ENCODE measurements around the gene PSMD8. TPM values are rescaled to one million over a fixed set of nuclear protein-coding genes. Genes with fewer than 3 reads are reported as not detected.

Gene PSMD8
- total and polyA plus RNA-seq, 2 donors (not counting 3 experiments of a cell fraction or from before 2014, with no cell fraction given) = 203 to 543 TPM

GRCh38 chr19:38401148-38401547, 26.8 kb downstream of the PSMD8 start:
- H3K79me2 ChIP-seq (ENCODE audit: control insufficient read depth, insufficient read depth, low read length) = no peaks in the 10 kb centered on the region
- dilution Hi-C loops (cut with MboI; ENCODE audit: extremely low pct_ligation_motif_present, low sequenced_read_pairs) (no loop called here), intact Hi-C loops (cut with micrococcal nuclease) (loop anchor here (5.0 to 10.0 kb wide), 2 partner anchors 159 to 304 kb away; no protein-coding TSS in a partner anchor)
- H3K36me3 ChIP-seq (ENCODE audit: control insufficient read depth in 2 of 2, extremely low read depth in 1 of 2, insufficient read depth in 2 of 2, low read length in 2 of 2) = no peaks in the 10 kb centered on the region
- no peaks in the 10 kb centered on the region for H3K9me1 ChIP-seq (replicated peaks; ENCODE audit: control insufficient read depth, extremely low read depth, insufficient read depth, low read length)
- no peaks in the 10 kb centered on the region for H3K9me3 ChIP-seq (replicated peaks; ENCODE audit: control insufficient read depth, insufficient read depth, low read length)
- no peak overlapping the region for H3K4me3 ChIP-seq (replicated peaks in 1 of 3; ENCODE audit: insufficient read depth in 1 of 3, low read depth in 1 of 3, low read length in 3 of 3)
- H3K4me1 ChIP-seq (ENCODE audit: control insufficient read depth, extremely low read depth, insufficient read depth, low read length) = peaks cover 2% of the 10 kb centered on the region
- no peaks in the 10 kb centered on the region for H4K20me1 ChIP-seq (replicated peaks; ENCODE audit: control insufficient read depth, extremely low read depth, insufficient read depth, low read length)
- H3K27ac ChIP-seq (ENCODE audit: insufficient read depth, low read depth, low read length) = no peak overlapping the region
- POLR2A ChIA-PET = no interaction called here
- TF ChIP-seq JUN (IDR thresholded peaks at IDR 0.05; ENCODE audit: borderline replicate concordance, insufficient read depth, insufficient read length, low read depth) = no peak
- no peak for TF ChIP-seq MYC (IDR thresholded peaks at IDR 0.05; ENCODE audit: low read depth, low read length)
- no peak for TF ChIP-seq POLR2A (IDR thresholded peaks at IDR 0.05; ENCODE audit: low read depth, low read length)
- TF ChIP-seq GATA2 (IDR thresholded peaks at IDR 0.05; ENCODE audit: insufficient read depth, insufficient read length, low read depth, low read length) = peak; percentile 14
- no peak for TF ChIP-seq MAX (IDR thresholded peaks at IDR 0.05; ENCODE audit: insufficient read depth, insufficient read length)
- no peak for TF ChIP-seq POLR2AphosphoS5 (IDR thresholded peaks at IDR 0.05; ENCODE audit: insufficient read depth, low read depth, low read length)
- H2AFZ ChIP-seq (ENCODE audit: low read depth, low read length) = no peak overlapping the region
- DNase-seq (ENCODE audit: low read depth, low spot score) (peak; percentile 45), FAIRE-seq (no peak)
- H3K9ac ChIP-seq (replicated peaks; ENCODE audit: extremely low read depth, insufficient read depth, low read length) = no peak overlapping the region
- no peaks in the 10 kb centered on the region for H3K27me3 ChIP-seq (ENCODE audit: control insufficient read depth in 2 of 2, insufficient read depth in 2 of 2, low read length in 2 of 2)
- no TSS peak for BruUV-seq (replicated peaks)
- H3K4me2 ChIP-seq (ENCODE audit: insufficient read depth, low read length) = no peak overlapping the region
- CTCF ChIA-PET = no interaction called here

- Histone ChIP-seq H2AFZ (ENCODE audit: low read depth, low read length) (peak overlapping the region; percentile 88), H3K4me2 (ENCODE audit: insufficient read depth, low read length) (peak overlapping the region; percentile 69), H3K27me3 (ENCODE audit: control insufficient read depth in 2 of 2, insufficient read depth in 2 of 2, low read length in 2 of 2) (no peaks in the 10 kb centered on the region), H3K27ac (ENCODE audit: insufficient read depth, low read depth, low read length) (no peak overlapping the region), H3K9me1 (replicated peaks; ENCODE audit: control insufficient read depth, extremely low read depth, insufficient read depth, low read length) (no peaks in the 10 kb centered on the region), H3K79me2 (ENCODE audit: control insufficient read depth, insufficient read depth, low read length) (no peaks in the 10 kb centered on the region), H3K9ac (replicated peaks; ENCODE audit: extremely low read depth, insufficient read depth, low read length) (no peak overlapping the region), H3K4me1 (ENCODE audit: control insufficient read depth, extremely low read depth, insufficient read depth, low read length) (peaks cover 2% of the 10 kb centered on the region), H3K4me3 (replicated peaks in 1 of 3; ENCODE audit: insufficient read depth in 1 of 3, low read depth in 1 of 3, low read length in 3 of 3) (peak overlapping the region in 2 of 3 experiments; percentile 25 to 37), H3K9me3 (replicated peaks; ENCODE audit: control insufficient read depth, insufficient read depth, low read length) (no peaks in the 10 kb centered on the region), H3K36me3 (ENCODE audit: control insufficient read depth in 2 of 2, extremely low read depth in 1 of 2, insufficient read depth in 2 of 2, low read length in 2 of 2) (no peaks in the 10 kb centered on the region), H4K20me1 (replicated peaks; ENCODE audit: control insufficient read depth, extremely low read depth, insufficient read depth, low read length) (no peaks in the 10 kb centered on the region)
- DNase-seq (ENCODE audit: low read depth, low spot score) (no peak), FAIRE-seq (no peak)
- dilution Hi-C loops (cut with MboI; ENCODE audit: extremely low pct_ligation_motif_present, low sequenced_read_pairs) (no loop called here), intact Hi-C loops (cut with micrococcal nuclease) (loop anchor here (2.0 to 10.0 kb wide), 4 partner anchors 28 to 302 kb away; partner anchors contain the start of gene PSMD8)
- no TSS peak for BruUV-seq (replicated peaks)
- ChIA-PET POLR2A (interaction anchor here (1.2 to 2.4 kb wide), 3 partner anchors 15 to 528 kb away, joined by 4 to 11 read pairs (median 9); partner anchors contain the start of genes GGN, MRPS12, PSMD8 and SARS2), CTCF (interaction anchor here (0.6 to 3.4 kb wide), 51 partner anchors 8 to 924 kb away, joined by 3 to 66 read pairs (median 4); partner anchors contain the start of genes C19orf33, CATSPERG, EIF3K and GGN)
- TF ChIP-seq FOS (IDR thresholded peaks at IDR 0.05; ENCODE audit: borderline replicate concordance, insufficient read depth, low read length) (no peak), CTCF (IDR thresholded peaks at IDR 0.05; ENCODE audit: extremely low read depth in 1 of 2, insufficient read depth in 1 of 2, low read depth in 1 of 2, low read length in 2 of 2) (no peak), POLR2AphosphoS5 (IDR thresholded peaks at IDR 0.05; ENCODE audit: insufficient read depth, low read depth, low read length) (no peak), EZH2 (IDR thresholded peaks at IDR 0.05; ENCODE audit: borderline replicate concordance, low read depth, low read length, severe bottlenecking) (no peak), MYC (IDR thresholded peaks at IDR 0.05; ENCODE audit: low read depth, low read length) (no peak), POLR2A (IDR thresholded peaks at IDR 0.05; ENCODE audit: low read depth, low read length) (no peak)
These were observed 28.2 kb downstream of the PSMD8 start for GRCh38 chr19:38402623-38402966.
